ENCODE results near the gene DNAJC18. TPM values are rescaled to one million over a fixed set of nuclear protein-coding genes. Genes with fewer than 3 reads are reported as not detected.

Gene DNAJC18
- total and polyA plus RNA-seq, 2 of the 8 experiments (the other 6 are each of a cell fraction or from before 2014, with no cell fraction given): 7.8 to 29.2 TPM

- Histone ChIP-seq H3K23me2 (ENCODE audit: low read depth, low read length) (no peaks in the 10 kb centered on the region), H2BK12ac (ENCODE audit: low read depth, low read length) (no peak overlapping the region), H3K18ac (ENCODE audit: extremely low read depth, low read length) (no peak overlapping the region), H3K56ac (replicated peaks; ENCODE audit: insufficient read length, low read depth, low read length) (no peak overlapping the region), H2BK15ac (ENCODE audit: low read length) (no peak overlapping the region), H3K4ac (replicated peaks; ENCODE audit: insufficient read length, low read depth, low read length) (no peak overlapping the region), H3K79me2 (ENCODE audit: control insufficient read depth in 1 of 2, insufficient read depth in 2 of 2, low read length in 2 of 2) (peaks cover 0 to 27% of the 10 kb centered on the region in 2 experiments; a peak in 2 of 4 replicates), H3K27me3 (replicated peaks in 1 of 4; ENCODE audit: control insufficient read depth in 3 of 4, extremely low read depth in 1 of 4, insufficient read depth in 3 of 4, low read length in 3 of 4) (no peaks in the 10 kb centered on the region), H3K36me3 (ENCODE audit: control insufficient read depth in 2 of 4, insufficient read depth in 4 of 4, low read length in 3 of 4) (peaks cover 21 to 53% (median 42%) of the 10 kb centered on the region in 4 experiments), H3K9ac (replicated peaks in 1 of 4; ENCODE audit: extremely low read depth in 1 of 4, low read depth in 3 of 4, low read length in 3 of 4) (no peak overlapping the region), H3K9me3 (ENCODE audit: insufficient read depth in 2 of 2, low read depth in 1 of 2, low read length in 1 of 2) (no peaks in the 10 kb centered on the region), H3K79me1 (ENCODE audit: low read depth, low read length) (peaks cover 5% of the 10 kb centered on the region; the same call in 1 of the 2 replicates), H3K14ac (ENCODE audit: insufficient read length) (no peak overlapping the region), H3K23ac (ENCODE audit: insufficient read length) (no peak overlapping the region), H4K5ac (ENCODE audit: insufficient read length, low read depth, low read length) (no peak overlapping the region), H3K4me2 (ENCODE audit: insufficient read depth in 1 of 2, low read depth in 2 of 2, low read length in 2 of 2) (no peak overlapping the region), H2AK5ac (ENCODE audit: low read depth, low read length) (no peak overlapping the region), H2BK20ac (ENCODE audit: low read length) (no peak overlapping the region), H3K4me1 (replicated peaks in 1 of 4; ENCODE audit: control insufficient read depth in 3 of 4, insufficient read depth in 4 of 4, low read length in 3 of 4) (no peaks in the 10 kb centered on the region), H2BK120ac (replicated peaks; ENCODE audit: low read depth, low read length) (no peak overlapping the region), H3K27ac (ENCODE audit: low read depth, low read length) (no peak overlapping the region), H2BK5ac (ENCODE audit: low read depth, low read length) (no peak overlapping the region), H3K4me3 (ENCODE audit: extremely low read depth in 1 of 4, insufficient read depth in 2 of 4, low read depth in 3 of 4, low read length in 4 of 4) (no peak overlapping the region), H4K91ac (replicated peaks; ENCODE audit: insufficient read length, low read length) (no peak overlapping the region), H4K20me1 (replicated peaks in 1 of 2; ENCODE audit: control insufficient read depth in 1 of 2, insufficient read depth in 2 of 2, low read length in 2 of 2) (peaks cover 2 to 4% of the 10 kb centered on the region in 2 experiments), H4K8ac (ENCODE audit: extremely low read depth, insufficient read depth, low read length) (no peak overlapping the region; the same call in 1 of the 2 replicates), H2AFZ (ENCODE audit: low read length) (no peak overlapping the region)
- WGBS, 2 experiments (ENCODE audit: extremely low coverage in 1 of 2, insufficient coverage in 1 of 2, insufficient read length in 1 of 2, insufficient replicate concordance in 2 of 2, low coverage in 1 of 2, low lambda C conversion rate in 2 of 2, missing lambda C conversion rate in 1 of 2): 89% methylated on average over 2 of the region's 2 CpGs; no CpG with 5 or more reads in 1 of the 2 experiments
- POLR2A ChIA-PET (ENCODE audit: partially characterized antibody): interaction anchor here (0.8 to 2.3 kb wide), 3 partner anchors 9 to 32 kb away, joined by 3 to 8 read pairs (median 5); no protein-coding TSS in a partner anchor
- DNase-seq (ENCODE audit: low read depth in 1 of 2, low spot score in 2 of 2) (no peak), FAIRE-seq (no peak)
- no peak for TF ChIP-seq JUND (IDR thresholded peaks at IDR 0.05; ENCODE audit: low read length)
- no peak for TF ChIP-seq RBBP5 (IDR thresholded peaks at IDR 0.05; ENCODE audit: borderline replicate concordance, low read depth, low read length)
- no peak for TF ChIP-seq BACH1 (IDR thresholded peaks at IDR 0.05; ENCODE audit: low read length)
- no peak for TF ChIP-seq FOSL1 (IDR thresholded peaks at IDR 0.05; ENCODE audit: insufficient read depth, low read depth, low read length)
- CTCF ChIA-PET (ENCODE audit: partially characterized antibody): no interaction called here
Observed at GRCh38 chr5:139364466-139364865, 74.9 kb downstream of the DNAJC18 start.
